Suprapubic skin (tissue), 4 donors: ENCODE measurements around the gene ADM5. TPM values are rescaled to one million over a fixed set of nuclear protein-coding genes. Genes with fewer than 3 reads are reported as not detected.

ENCODE experiments used
- DNase-seq, 2 donors: peaks; one replicate each; pipeline ENCODE4 v3.0.0-alpha.2; 2019; ENCODE audit warnings: low spot score in 2 of 2
- H3K27ac ChIP-seq: fragments of 200-600 bp; sonication (generic); one replicate; pipeline ENCODE4 v1.5.1; 2019
- H3K27me3 ChIP-seq: fragments of 200-600 bp; sonication (generic); one replicate; pipeline ENCODE4 v1.5.1; 2019
- H3K36me3 ChIP-seq: fragments of 200-600 bp; sonication (generic); one replicate; pipeline ENCODE4 v1.5.1; 2019
- H3K4me1 ChIP-seq: fragments of 200-600 bp; sonication (generic); one replicate; pipeline ENCODE4 v1.5.1; 2019
- H3K4me3 ChIP-seq: fragments of 200-600 bp; sonication (generic); one replicate; pipeline ENCODE4 v1.5.1; 2019; ENCODE audit warnings: mild to moderate bottlenecking
- H3K9me3 ChIP-seq: fragments of 200-600 bp; sonication (generic); one replicate; pipeline ENCODE4 v1.5.1; 2019
- EP300 ChIP-seq: sonication (generic); formaldehyde crosslinking; IDR thresholded peaks from one replicate; pipeline ENCODE4 v1.6.1; 2017; ENCODE audit warnings: antibody characterized with exemption
- POLR2A ChIP-seq, 2 donors: fragments of 450-650 bp; IDR thresholded peaks; one replicate each; pipeline ENCODE4 v1.6.1; 2017; ENCODE audit warnings: antibody characterized with exemption in 2 of 2, mild to moderate bottlenecking in 2 of 2, moderate library complexity in 2 of 2
- POLR2AphosphoS5 ChIP-seq, 3 donors: sonication (generic); formaldehyde crosslinking; IDR thresholded peaks; one replicate each; pipeline ENCODE4 v1.6.1; 2017; ENCODE audit warnings: antibody characterized with exemption in 3 of 3
- WGBS: methylation state at CpG from one replicate; pipeline ENCODE4 v1.1.5; 2018; 5-methylcytosine and 5-hydroxymethylcytosine counted together
- total RNA-seq, 4 donors: library from RNA; depleted of rRNA; stranded (reverse); fragments of >200 nt; gene quantifications; one replicate each; pipeline ENCODE4 v1.1.0, GENCODE V29; 2016
- TF ChIP-seq, protein P1 (sequence below), 2 donors: fragments of 200-600 bp in 1 of 2; fragments of 450-650 bp in 1 of 2; sonication (generic) in 1 of 2; IDR thresholded peaks; one replicate each; pipeline ENCODE4 v1.5.1; 2016 to 2019; ENCODE audit warnings: antibody characterized with exemption in 2 of 2, mild to moderate bottlenecking in 1 of 2, moderate library complexity in 1 of 2

ADM5 gene
- total RNA-seq, 4 donors from 2014 or later, result 1.8 to 7.6 (median 4.1) TPM

DNA sequence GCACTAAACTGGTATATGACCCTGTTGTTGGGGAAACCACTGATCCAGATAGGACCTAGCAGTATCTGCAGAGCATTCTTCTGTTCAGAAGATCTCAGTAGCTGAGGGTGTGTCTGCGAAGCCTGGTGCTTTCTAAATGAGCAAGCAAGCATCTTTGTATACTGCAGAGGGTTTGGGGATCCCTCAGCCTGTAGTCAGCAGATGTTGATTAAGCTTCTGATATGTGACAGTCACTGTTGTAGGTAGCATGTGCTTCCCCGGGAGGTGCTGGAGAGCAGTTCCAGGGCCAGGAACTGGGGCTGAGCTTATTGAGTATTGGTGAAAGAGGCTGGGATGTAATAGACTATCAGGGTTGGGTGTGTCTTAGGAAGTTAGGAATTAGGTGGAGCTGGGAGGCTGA is 45.9 kb upstream of the ADM5 start:
- no peak overlapping the region for H3K27ac ChIP-seq
- H3K4me1 ChIP-seq, result peaks cover 51% of the 10 kb centered on the region
- H3K9me3 ChIP-seq, result no peaks in the 10 kb centered on the region
- WGBS, result 68% methylated on average over 2 of the region's 2 CpGs
- H3K36me3 ChIP-seq, result peaks cover 30% of the 10 kb centered on the region
- H3K27me3 ChIP-seq, result no peaks in the 10 kb centered on the region
- no peak for TF ChIP-seq POLR2A (IDR thresholded peaks at IDR 0.05)
- TF ChIP-seq POLR2AphosphoS5 (IDR thresholded peaks at IDR 0.05), result no peak
- TF ChIP-seq, protein P1, sequence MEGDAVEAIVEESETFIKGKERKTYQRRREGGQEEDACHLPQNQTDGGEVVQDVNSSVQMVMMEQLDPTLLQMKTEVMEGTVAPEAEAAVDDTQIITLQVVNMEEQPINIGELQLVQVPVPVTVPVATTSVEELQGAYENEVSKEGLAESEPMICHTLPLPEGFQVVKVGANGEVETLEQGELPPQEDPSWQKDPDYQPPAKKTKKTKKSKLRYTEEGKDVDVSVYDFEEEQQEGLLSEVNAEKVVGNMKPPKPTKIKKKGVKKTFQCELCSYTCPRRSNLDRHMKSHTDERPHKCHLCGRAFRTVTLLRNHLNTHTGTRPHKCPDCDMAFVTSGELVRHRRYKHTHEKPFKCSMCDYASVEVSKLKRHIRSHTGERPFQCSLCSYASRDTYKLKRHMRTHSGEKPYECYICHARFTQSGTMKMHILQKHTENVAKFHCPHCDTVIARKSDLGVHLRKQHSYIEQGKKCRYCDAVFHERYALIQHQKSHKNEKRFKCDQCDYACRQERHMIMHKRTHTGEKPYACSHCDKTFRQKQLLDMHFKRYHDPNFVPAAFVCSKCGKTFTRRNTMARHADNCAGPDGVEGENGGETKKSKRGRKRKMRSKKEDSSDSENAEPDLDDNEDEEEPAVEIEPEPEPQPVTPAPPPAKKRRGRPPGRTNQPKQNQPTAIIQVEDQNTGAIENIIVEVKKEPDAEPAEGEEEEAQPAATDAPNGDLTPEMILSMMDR (IDR thresholded peaks at IDR 0.05), result no peak
- TF ChIP-seq EP300, result no peak
- no peak overlapping the region for H3K4me3 ChIP-seq
- DNase-seq, result no peak

DNA sequence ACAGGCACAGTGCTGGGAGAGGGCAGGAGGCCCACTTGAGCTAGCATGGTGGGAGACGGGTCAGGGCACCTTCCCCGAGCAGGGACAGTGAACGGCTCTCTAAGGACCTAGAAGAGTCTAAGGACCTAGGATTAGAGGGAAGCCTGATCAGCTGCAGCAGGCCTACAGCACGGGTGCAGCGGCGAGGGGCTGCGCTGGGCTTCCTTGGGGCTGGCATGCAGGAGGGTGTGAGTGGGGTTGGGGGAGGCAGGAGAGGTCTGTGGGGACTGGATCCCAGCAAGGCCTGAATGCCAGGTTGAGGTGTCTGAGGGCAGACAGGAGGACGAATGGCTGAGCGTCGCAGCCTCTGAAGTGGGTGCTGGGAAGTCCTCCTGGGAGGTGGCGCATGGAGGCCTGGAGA is 43.8 kb upstream of the ADM5 start:
- H3K9me3 ChIP-seq, result no peaks in the 10 kb centered on the region
- H3K27me3 ChIP-seq, result no peaks in the 10 kb centered on the region
- H3K4me1 ChIP-seq, result peaks cover 36% of the 10 kb centered on the region
- H3K36me3 ChIP-seq, result peaks cover 48% of the 10 kb centered on the region
- no peak for DNase-seq
- TF ChIP-seq POLR2A (IDR thresholded peaks at IDR 0.05) (no peak), EP300 (no peak), POLR2AphosphoS5 (IDR thresholded peaks at IDR 0.05) (no peak)
- TF ChIP-seq, protein P1 (IDR thresholded peaks at IDR 0.05), result no peak
- H3K4me3 ChIP-seq, result no peak overlapping the region
- 89% methylated on average over 9 of the region's 11 CpGs for WGBS
- no peak overlapping the region for H3K27ac ChIP-seq

DNA sequence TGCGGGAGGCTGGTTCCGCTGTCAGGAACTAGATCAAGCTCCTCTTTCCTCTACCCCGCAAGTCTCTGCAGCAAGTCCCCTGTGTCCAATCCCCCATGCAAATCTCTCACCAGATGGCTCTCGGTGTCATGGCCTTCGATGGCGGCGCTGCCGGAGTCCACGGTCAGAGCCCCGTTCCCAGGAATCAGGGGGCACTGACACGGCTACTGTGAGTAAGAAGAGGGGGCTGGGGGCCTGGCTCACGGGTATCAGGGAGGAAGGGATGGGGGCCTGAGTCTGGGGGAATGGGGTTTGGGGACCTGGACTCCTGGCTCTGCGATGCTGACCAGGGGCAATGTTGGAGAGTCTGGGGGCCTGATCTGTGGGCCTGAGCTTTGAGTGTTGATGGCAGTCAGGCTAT is 43.4 kb upstream of the ADM5 start:
- peaks cover 33% of the 10 kb centered on the region for H3K4me1 ChIP-seq
- 94% methylated on average over 13 of the region's 13 CpGs for WGBS
- H3K27me3 ChIP-seq, result no peaks in the 10 kb centered on the region
- no peak for DNase-seq
- peaks cover 52% of the 10 kb centered on the region for H3K36me3 ChIP-seq
- no peak overlapping the region for H3K4me3 ChIP-seq
- no peaks in the 10 kb centered on the region for H3K9me3 ChIP-seq
- no peak overlapping the region for H3K27ac ChIP-seq
- TF ChIP-seq POLR2AphosphoS5 (IDR thresholded peaks at IDR 0.05) (no peak), POLR2A (IDR thresholded peaks at IDR 0.05) (no peak), EP300 (no peak)
- TF ChIP-seq, protein P1 (IDR thresholded peaks at IDR 0.05), result no peak

DNA sequence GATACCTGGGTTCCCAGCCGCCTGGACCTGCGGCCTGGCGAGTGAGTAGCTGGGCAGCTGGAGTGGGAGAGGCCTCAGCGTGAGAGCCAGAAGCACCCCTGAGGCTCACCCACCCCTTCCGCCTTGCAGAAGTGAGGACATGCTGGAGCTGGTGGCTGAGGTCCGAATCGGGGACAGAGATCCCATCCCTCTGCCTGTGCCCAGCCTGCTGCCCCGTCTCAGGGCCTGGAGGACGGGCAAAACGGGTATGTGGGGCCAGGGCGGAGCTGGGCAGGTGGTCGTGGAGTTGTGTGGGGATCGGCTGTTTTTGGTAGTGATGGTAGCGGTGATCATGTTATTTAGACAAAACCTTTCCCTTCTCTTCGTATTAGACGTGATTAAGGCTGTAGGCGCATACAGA is 42.8 kb upstream of the ADM5 start:
- no peak for DNase-seq
- TF ChIP-seq EP300 (no peak), POLR2A (IDR thresholded peaks at IDR 0.05) (no peak), POLR2AphosphoS5 (IDR thresholded peaks at IDR 0.05) (no peak)
- TF ChIP-seq, protein P1 (IDR thresholded peaks at IDR 0.05), result no peak
- Histone ChIP-seq H3K36me3 (peaks cover 58% of the 10 kb centered on the region), H3K27me3 (no peaks in the 10 kb centered on the region), H3K4me3 (no peak overlapping the region), H3K27ac (no peak overlapping the region), H3K4me1 (peaks cover 27% of the 10 kb centered on the region), H3K9me3 (no peaks in the 10 kb centered on the region)
- 96% methylated on average over 15 of the region's 17 CpGs for WGBS

DNA sequence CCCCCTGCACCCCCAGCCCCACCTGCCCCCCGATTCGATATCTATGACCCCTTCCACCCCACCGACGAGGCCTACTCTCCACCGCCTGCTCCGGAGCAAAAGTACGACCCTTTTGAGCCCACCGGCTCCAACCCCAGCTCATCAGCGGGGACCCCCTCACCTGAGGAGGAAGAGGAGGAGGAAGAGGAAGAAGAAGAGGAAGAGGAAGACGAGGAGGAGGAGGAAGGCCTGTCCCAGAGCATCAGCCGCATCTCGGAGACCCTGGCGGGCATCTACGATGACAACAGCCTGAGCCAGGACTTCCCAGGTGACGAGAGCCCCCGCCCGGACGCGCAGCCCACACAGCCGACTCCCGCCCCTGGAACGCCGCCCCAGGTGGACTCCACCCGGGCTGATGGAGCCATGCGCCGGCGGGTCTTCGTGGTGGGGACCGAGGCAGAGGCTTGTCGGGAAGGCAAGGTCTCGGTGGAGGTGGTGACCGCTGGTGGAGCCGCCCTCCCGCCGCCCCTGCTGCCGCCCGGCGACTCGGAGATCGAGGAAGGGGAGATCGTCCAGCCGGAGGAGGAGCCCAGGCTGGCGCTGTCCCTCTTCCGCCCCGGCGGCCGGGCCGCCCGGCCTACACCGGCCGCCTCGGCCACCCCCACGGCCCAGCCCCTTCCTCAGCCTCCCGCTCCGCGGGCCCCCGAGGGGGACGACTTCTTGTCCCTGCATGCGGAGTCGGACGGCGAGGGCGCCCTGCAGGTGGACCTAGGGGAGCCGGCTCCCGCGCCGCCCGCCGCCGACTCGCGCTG is 38.2 kb upstream of the ADM5 start:
- Histone ChIP-seq H3K9me3 (no peaks in the 10 kb centered on the region), H3K4me1 (no peaks in the 10 kb centered on the region), H3K4me3 (no peak overlapping the region), H3K27me3 (no peaks in the 10 kb centered on the region), H3K36me3 (peaks cover 91% of the 10 kb centered on the region), H3K27ac (no peak overlapping the region)
- no peak for DNase-seq
- WGBS, result 89% methylated on average over 27 of the region's 72 CpGs
- TF ChIP-seq EP300, result no peak
- TF ChIP-seq POLR2A (IDR thresholded peaks at IDR 0.05), result no peak
- TF ChIP-seq POLR2AphosphoS5 (IDR thresholded peaks at IDR 0.05), result no peak
